OCI-LY1 (cell line): Measurements from ENCODE around the gene KANSL1.

Source experiments
- EZH2 ChIP-seq: fragments of 200-600 bp; sonication (generic), shearing (Covaris generic); IDR thresholded peaks from 2 replicates; pipeline ENCODE4 v1.8.0; 2017; ENCODE audit warnings: borderline replicate concordance, mixed run types, mild to moderate bottlenecking, antibody characterized with exemption, low read length, moderate library complexity, mixed read lengths
- TF ChIP-seq, protein P1 (sequence below): fragments of 200-600 bp; sonication (generic), shearing (Covaris generic); IDR thresholded peaks from 2 replicates; pipeline ENCODE4 v1.5.1; 2017; ENCODE audit warnings: mild to moderate bottlenecking, antibody characterized with exemption, low read length, moderate library complexity, mixed read lengths

DNA sequence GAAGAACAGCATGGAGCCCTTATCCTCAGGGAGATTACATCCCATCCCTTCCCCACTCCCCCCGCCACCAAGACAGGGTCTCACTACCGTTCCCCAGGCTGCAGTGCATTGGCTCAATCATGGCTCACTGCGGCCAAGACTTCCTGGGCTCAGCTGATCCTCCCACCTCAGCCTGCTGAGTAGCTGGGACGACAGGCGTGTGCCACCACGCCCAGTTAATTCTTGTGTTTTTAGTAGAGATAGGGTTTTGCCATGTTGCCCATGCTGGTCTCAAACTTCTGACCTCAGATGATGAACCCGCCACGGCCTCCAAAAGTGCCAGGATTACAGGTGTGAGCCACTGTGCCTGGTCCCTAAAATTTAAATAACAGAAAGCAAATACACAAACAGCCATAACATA, 145.4 kb downstream of the KANSL1 start:
- TF ChIP-seq, protein P1, sequence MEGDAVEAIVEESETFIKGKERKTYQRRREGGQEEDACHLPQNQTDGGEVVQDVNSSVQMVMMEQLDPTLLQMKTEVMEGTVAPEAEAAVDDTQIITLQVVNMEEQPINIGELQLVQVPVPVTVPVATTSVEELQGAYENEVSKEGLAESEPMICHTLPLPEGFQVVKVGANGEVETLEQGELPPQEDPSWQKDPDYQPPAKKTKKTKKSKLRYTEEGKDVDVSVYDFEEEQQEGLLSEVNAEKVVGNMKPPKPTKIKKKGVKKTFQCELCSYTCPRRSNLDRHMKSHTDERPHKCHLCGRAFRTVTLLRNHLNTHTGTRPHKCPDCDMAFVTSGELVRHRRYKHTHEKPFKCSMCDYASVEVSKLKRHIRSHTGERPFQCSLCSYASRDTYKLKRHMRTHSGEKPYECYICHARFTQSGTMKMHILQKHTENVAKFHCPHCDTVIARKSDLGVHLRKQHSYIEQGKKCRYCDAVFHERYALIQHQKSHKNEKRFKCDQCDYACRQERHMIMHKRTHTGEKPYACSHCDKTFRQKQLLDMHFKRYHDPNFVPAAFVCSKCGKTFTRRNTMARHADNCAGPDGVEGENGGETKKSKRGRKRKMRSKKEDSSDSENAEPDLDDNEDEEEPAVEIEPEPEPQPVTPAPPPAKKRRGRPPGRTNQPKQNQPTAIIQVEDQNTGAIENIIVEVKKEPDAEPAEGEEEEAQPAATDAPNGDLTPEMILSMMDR = no peak
- TF ChIP-seq EZH2 = no peak
